Retinal pigment epithelial cell (primary cell): ENCODE results near the gene RSU1.

Experiments used
- DNase-seq: peaks from one replicate; pipeline ENCODE4 v3.0.0-alpha.2; 2010; ENCODE audit warnings: low read depth
- H3K4me3 ChIP-seq: 2 replicates; pipeline ENCODE4 v1.5.1; 2011; ENCODE audit warnings: mild to moderate bottlenecking, low read length, control low read depth, moderate library complexity
- CTCF ChIP-seq: conservative IDR thresholded peaks from 2 replicates; pipeline ENCODE4 v1.5.1; 2011; ENCODE audit warnings: low read depth, low read length, control low read depth, inconsistent platforms

Gene RSU1

GRCh38 chr10:16777473-16778370 lies 39.5 kb downstream of the RSU1 start:
- peak; percentile 14 for DNase-seq
- H3K4me3 ChIP-seq, result no peak overlapping the region
- TF ChIP-seq CTCF, result peak; percentile 58

- H3K4me3 ChIP-seq, result no peak overlapping the region
- DNase-seq, result no peak
- TF ChIP-seq CTCF, result no peak
These were observed 40.3 kb downstream of the RSU1 start for GRCh38 chr10:16776896-16777295.

DNA sequence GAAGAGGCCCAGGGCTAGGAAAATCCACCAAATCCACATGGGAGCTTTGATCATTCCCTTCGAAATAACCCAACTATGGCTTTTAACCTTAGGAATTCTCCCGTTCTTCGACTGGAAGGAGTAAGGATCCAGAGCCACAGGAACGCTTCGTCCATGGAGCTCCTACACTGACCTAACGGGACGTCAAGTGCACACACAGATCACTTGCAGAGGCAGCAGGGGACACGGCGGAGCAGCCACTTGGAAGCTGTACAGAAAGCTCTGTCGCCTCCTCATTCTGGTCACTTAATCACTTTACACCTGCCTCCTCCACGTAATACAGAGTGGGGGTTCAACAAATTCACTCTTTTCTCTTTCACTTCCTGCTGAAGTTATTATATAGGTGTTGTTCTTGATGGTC lies 43.9 kb downstream of the RSU1 start:
- no peak for DNase-seq
- no peak overlapping the region for H3K4me3 ChIP-seq
- no peak for TF ChIP-seq CTCF

- TF ChIP-seq CTCF, result no peak
- DNase-seq, result no peak
- H3K4me3 ChIP-seq, result no peak overlapping the region
These were observed 46.6 kb downstream of the RSU1 start for GRCh38 chr10:16770670-16771069.

- no peak for TF ChIP-seq CTCF
- no peak overlapping the region for H3K4me3 ChIP-seq
- DNase-seq, result no peak
These were observed 47.1 kb downstream of the RSU1 start for GRCh38 chr10:16770141-16770540.

- DNase-seq, result no peak
- H3K4me3 ChIP-seq, result no peak overlapping the region
- no peak for TF ChIP-seq CTCF
These were observed 47.9 kb downstream of the RSU1 start for GRCh38 chr10:16769331-16769730.

GRCh38 chr10:16768702-16769101 lies 48.5 kb downstream of the RSU1 start:
- DNase-seq, result no peak
- H3K4me3 ChIP-seq, result no peak overlapping the region
- no peak for TF ChIP-seq CTCF
